Suppressor macrophage treated with lipopolysaccharide for 4 hours (primary cell): ENCODE measurements around the gene TRIM45.
"Not testable (repeated sequence)": the region's sequence is repeated elsewhere in the genome, so short reads cannot be mapped to it uniquely, and the experiment has no call there.

Experiments used
- DNase-seq: peaks from one replicate; pipeline ENCODE4 v3.0.0-alpha.2; 2020

The TRIM45 gene

DNA sequence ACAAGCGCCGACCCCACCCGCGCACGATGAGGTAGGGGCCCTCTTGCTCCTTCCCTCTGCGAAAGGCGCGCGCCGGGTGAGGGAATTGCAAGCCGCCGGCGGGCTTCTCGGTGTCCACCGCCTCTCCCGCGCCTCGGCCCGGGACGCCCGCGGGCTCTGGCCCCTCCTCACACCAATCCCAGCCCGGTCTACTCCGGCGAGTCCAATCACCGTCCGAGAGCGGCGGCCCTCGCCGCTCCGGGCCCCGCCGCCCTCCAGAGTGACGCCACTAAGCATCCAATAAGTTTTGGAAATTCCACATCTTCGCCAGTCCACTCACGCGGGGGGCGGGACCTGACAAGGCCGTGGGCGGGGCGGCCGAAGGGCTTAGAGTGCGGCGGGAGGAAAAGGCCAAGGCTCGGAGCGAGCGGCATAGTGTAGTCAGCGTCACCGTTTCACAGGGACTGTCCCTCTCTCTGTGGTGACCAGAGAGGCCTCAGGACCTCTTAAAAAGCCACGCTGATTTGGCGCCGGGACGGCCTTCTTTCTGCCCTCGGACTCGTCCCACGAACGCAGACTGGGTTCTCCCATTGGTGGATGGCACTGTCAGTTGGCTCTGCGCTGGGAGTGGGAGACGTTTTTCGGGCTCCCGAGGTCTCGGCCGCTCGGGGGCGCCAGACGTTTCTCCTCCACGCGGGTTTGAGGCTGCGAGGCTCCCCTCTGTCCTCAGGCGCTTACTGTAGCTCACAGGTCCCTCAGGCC is at the start of gene TRIM45:
TSS of gene TRIM45 (minus strand) at position 161 of the 741 bp plus-strand sequence. CDS start 548 bp downstream, outside the sequence.
- DNase-seq, result peak; percentile 98

DNA sequence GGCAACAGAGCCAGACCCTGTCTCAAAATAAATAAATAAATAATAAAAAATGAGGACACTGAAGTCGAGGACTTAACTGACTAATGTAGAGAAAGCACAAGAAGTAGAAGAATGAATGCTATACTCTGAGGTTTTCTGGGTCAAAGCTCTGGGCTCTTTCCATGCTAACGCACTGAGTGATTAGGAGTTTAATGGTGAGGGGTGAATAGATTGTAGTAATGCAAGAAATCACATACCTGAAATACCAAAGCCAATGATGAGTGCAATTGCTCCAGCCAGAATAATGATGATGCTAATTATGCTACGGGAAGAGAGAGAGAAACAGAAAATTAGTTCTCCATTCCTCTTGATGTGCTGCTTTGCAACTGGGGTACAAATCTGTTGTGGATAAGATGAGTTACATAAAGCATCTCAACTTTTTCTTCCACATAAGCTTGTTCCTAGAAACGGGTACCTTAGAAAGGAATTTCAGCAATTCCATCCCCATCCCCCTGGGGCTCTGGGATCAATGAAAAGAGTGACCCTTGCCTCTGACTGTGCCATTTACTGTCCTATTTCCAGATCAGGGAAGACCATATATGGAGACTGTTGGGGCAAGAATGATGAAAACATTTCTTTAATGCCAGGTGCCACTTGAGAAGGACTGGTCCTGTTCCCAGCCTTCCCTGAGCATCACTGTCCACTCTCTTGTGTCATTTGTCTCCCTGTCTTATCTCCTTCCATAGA is 48.5 kb upstream of the TRIM45 start:
- no peak for DNase-seq

GRCh38 chr1:117167402-117167801 is 45.9 kb upstream of the TRIM45 start:
- no peak for DNase-seq

DNA sequence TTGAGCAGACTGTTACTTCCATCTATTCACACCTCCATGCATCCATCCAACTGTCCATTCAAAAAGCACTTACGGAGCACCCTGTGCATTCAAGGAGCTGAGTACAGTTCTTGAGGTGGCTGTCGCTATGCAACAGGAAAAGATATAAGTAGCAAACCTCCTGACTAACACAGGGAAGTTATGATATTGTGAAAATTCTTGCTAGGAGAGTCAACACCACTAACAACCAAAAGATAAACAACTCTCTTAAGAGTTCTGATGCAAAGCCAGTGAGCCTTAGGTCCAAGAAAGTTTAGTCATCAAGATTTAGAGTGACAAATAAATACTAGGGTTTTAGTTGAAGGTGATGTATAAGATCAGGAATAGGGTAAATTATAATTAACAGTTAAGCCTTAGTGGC is 44.5 kb upstream of the TRIM45 start:
- DNase-seq, result no peak

DNA sequence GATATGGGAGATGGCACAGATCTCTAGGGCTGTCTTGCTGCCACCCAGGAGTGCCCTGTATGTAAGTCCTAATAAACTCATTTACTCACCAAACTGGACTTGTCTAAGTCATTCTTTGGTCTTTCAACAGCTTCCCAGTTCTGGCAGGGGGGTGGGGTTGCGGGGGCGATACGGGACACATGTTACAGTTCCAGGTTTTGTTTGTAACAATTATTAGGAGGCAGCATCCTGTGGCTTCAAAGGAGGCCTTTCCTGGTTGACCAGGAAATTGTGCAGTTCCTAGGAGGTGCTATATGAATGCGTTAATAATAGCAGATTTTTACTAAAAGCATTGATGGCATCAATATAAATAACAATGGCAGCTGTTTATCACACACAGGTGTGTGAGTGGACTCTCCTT is 42.7 kb upstream of the TRIM45 start:
- no peak for DNase-seq

DNA sequence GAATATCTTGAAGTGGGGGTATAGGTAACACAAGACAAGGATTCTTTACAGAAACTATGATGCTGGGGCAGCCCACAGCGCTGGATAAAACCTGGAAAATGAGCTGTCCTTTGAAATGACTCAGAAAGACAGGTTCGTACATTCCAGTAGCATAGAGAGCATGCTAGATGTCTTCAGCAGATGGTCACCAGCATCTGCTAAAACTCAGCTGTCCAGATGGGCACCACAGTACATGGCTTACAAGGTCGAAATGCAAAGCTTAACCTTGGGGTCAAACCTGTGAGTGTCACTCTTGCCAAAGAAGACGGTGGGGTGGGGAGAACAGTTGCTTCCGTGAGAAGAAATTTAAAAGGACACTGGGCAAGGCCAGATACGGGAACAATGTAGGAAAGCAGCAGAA is 41.3 kb upstream of the TRIM45 start:
- no peak for DNase-seq

DNA sequence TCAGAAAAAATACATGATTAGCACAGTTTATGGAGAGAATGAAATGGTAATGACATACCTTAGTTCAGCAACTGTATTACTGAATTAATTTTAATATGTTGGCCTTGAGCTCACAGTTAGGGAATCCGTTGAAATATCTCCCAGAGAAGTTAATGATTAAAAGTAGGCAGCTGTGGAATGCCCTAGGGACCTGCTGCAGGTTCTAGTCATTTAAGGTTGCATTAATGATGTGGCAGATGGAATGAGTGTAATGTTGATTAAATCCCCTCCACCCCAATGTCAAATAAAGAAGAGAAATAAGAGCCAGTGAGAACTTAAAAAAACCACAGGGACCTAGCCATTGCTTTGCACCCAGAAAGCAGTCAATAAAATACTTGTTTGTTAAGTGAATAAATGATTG is 40.3 kb upstream of the TRIM45 start:
- DNase-seq, result no peak

- DNase-seq, result not testable (repeated sequence)
Observed at GRCh38 chr1:117151305-117151704, 29.8 kb upstream of the TRIM45 start.

GRCh38 chr1:117150316-117150715 is 28.8 kb upstream of the TRIM45 start:
- DNase-seq, result no peak

GRCh38 chr1:117147856-117148588 is 26.5 kb upstream of the TRIM45 start:
- no peak for DNase-seq

GRCh38 chr1:117147341-117147831 is 25.8 kb upstream of the TRIM45 start:
- no peak for DNase-seq

DNA sequence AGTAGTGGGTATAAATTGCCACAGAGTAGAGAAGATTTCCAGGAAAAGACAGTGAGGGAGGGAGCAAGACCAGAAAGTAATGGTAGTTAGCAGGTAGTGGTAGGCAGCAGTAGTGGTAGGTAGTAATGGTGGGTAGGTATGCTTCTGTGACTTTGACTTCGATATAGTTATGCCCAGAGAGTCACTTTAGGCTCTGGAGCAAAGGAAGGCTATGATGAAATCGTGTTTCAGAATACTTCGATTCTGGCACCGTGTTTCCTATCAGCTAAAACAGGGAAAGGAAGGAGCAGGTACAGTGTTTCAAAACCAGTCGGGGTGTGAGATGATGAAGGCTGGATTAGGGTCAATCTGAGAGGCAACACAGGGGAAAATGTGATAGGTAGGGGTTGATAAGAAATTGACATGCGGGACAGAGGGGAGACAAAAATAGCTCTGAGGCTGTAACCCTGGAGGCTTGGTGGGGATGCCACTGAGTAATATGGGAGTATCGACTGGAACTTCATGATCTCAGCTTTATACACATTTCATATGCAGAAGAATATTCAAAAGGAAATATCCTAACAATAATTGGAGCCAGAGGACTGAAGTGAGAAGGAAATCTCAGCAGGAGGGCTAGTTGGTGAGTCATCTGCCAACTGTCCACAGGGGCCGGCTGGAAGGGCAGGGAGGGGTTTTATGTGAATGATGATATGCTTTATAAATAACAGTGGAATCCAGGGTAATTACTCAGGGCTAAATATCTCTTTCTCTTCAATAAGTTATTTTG is 25.2 kb upstream of the TRIM45 start:
- DNase-seq, result no peak

DNA sequence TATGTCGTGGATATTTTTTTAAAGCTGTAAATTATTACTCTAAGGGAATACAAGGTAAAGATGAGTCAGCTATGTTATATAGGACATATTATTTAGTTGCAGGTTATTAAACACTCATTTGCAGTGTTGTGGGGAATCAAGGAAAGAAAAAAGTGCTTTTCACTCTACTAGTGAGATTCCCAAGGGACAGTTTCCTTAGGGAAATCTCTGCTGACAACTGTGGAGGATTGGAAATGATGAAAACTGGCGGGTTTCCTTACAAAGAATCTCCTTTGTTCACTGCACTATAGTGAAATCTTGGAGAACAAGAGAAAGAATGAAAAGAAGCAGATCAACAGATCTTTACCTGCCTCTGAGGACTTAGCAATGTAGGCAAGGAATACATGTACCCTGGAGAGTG is 24.5 kb upstream of the TRIM45 start:
- no peak for DNase-seq

DNA sequence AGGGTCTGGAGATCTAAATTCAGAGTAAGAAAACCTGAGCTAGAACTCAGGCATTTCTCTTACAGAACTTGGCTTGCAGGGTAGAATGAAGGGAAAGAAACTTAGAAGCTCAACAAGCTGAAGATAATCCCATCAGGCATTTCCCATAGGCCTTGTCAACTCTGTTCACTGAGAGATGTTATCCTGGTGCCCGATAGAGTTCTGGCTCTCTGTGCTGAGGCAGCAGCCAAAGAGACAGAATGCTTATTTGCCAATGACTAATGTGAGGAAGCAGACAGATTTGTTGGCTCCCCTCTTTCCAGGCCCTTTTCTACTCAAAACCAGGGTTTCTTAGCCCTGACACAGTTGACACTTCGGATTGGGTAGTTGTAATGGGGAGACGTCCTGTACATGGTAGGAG is 22.3 kb upstream of the TRIM45 start:
- no peak for DNase-seq

DNA sequence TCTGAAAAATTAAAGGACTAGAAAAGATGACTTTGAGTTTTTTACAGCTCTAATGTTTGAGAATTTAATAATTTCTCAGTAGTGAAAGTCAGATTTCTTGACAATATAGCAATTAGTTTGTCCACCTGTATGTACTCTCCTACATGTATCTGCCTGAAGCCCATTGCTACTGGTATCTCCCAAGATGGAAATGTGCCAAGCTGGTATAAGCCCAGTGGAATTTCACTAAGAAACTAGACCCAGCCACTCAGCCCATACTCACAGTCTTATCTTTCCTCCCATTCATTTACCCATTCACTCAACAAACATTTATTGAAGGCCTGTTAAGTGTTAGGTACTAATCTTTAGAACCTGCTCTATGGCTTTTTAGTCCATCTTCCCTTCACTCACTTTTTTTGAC is 21.6 kb upstream of the TRIM45 start:
- no peak for DNase-seq

DNA sequence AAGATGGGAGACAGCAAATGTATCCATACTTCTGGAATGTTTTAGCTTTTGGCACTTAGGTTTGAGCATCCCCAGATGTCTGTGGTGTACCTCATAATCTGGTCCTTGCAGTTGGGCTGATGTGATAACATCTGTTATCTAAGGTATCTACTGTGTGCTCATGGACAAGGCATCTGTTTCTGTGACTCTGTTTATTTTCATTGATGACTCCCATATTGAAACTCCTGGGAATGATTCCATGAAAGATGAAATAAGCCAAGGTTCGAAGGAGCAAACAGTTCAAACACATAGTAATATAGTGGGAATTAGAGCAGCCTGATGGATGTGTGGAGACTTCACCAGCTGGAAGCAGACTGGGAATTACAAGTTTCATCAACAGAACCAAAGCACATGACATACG is 20.7 kb upstream of the TRIM45 start:
- no peak for DNase-seq

- no peak for DNase-seq
Observed at GRCh38 chr1:117138561-117138960, 17.0 kb upstream of the TRIM45 start.

- no peak for DNase-seq
Observed at GRCh38 chr1:117138106-117138505, 16.6 kb upstream of the TRIM45 start.

DNA sequence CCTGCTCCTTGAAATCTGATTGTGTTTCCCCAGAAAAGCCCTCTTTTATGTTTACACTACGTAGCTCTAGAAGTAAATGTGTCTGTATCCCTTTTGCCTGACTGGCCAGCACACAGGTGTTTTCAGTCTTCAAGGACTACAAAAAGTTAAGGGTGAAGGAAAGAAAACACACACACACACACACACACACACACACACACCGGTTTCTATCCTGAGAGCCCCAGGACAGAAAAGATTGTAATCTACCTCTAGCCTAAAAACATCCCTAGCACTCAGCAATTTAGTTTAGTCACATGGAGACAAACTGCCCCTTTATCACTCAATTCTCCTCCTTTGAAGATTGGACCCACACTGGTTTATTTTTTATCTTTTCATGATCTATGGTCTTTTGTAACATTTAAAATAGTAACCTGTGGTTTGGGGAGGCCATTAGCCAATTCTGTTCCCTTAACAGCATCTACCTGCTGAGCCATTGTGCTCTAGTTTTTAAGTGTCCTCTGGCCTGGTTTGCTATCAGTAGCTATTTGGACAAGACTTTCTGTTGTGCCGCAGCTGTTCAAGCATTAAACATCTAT is 15.8 kb upstream of the TRIM45 start:
- DNase-seq, result no peak

GRCh38 chr1:117136749-117137148 is 15.2 kb upstream of the TRIM45 start:
- no peak for DNase-seq

GRCh38 chr1:117135329-117135728 is 13.8 kb upstream of the TRIM45 start:
- DNase-seq, result no peak

- DNase-seq, result no peak
Observed at GRCh38 chr1:117130526-117130925, 9.0 kb upstream of the TRIM45 start.
